GM18951 (cell line): ENCODE results near the gene CD151.

Experiments
- POLR2A ChIP-seq: IDR thresholded peaks from 4 replicates; pipeline ENCODE4 v1.6.1; 2011; ENCODE audit warnings: mild to moderate bottlenecking; ENCODE audit not compliant: insufficient read length, insufficient read depth; ENCODE audit errors: extremely low read depth
- in situ Hi-C: fragments of 300-500 bp; cut with MboI; formaldehyde crosslinking; loops from one replicate; pipeline ENCODE4 v1.12.0; 2022; ENCODE audit warnings: low sequenced_read_pairs, mixed read lengths, inconsistent platforms; ENCODE audit not compliant: unreplicated experiment

CD151 gene

GRCh38 chr11:813456-814096 lies 19.2 kb upstream of the CD151 start:
- peak; percentile 22 for TF ChIP-seq POLR2A
- in situ Hi-C loops = no loop called here

GRCh38 chr11:815675-816432 lies 16.9 kb upstream of the CD151 start:
- in situ Hi-C loops = no loop called here
- TF ChIP-seq POLR2A = peak; percentile 25

- in situ Hi-C loops = no loop called here
- no peak for TF ChIP-seq POLR2A
These were observed 16.3 kb upstream of the CD151 start for GRCh38 chr11:816433-816779.

GRCh38 chr11:818396-819128 lies 14.2 kb upstream of the CD151 start, which contains the start of gene PNPLA2:
Gene PNPLA2 (plus strand): TSS chr11:818914. CDS start chr11:819719, 805 bp downstream.
- in situ Hi-C loops = no loop called here
- no peak for TF ChIP-seq POLR2A

DNA sequence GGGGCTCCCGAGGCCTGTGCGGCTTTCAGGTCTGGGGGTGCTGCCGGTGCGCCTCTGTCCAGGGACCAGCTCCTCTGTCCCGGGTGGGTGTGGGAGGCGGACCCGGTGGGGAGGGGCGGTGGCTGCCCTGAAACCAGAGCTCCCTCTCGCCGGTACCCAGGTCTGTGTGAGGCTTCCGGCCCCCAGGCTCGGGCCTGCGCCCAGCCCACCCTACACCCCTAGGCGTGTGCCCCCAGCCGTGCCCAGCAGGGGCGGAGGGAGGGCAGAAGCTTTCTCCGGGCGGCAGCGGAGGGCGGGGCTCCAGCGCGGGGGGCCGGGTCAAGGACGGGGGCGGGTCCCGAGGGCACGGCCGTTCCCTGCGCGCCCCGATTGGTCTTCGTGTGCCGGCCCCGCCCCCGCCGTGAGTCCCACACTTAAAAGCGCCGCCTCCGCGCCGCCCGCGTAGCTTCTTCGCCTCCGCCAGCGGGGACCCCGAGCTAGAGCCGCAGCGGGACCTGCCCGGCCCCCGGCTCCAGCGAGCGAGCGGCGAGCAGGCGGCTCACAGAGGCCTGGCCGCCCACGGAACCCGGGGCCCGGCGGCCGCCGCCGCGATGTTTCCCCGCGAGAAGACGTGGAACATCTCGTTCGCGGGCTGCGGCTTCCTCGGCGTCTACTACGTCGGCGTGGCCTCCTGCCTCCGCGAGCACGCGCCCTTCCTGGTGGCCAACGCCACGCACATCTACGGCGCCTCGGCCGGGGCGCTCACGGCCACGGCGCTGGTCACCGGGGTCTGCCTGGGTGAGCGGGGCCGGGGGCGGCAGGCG lies 13.4 kb upstream of the CD151 start:
- peak; percentile 95 for TF ChIP-seq POLR2A
- in situ Hi-C loops = no loop called here

- in situ Hi-C loops = no loop called here
- peak; percentile 14 for TF ChIP-seq POLR2A
These were observed 12.7 kb upstream of the CD151 start for GRCh38 chr11:819943-820649.

GRCh38 chr11:820655-821511 lies 11.9 kb upstream of the CD151 start:
- TF ChIP-seq POLR2A = no peak
- in situ Hi-C loops = no loop called here

- TF ChIP-seq POLR2A = no peak
These were observed 11.0 kb upstream of the CD151 start for GRCh38 chr11:821512-822371.

DNA sequence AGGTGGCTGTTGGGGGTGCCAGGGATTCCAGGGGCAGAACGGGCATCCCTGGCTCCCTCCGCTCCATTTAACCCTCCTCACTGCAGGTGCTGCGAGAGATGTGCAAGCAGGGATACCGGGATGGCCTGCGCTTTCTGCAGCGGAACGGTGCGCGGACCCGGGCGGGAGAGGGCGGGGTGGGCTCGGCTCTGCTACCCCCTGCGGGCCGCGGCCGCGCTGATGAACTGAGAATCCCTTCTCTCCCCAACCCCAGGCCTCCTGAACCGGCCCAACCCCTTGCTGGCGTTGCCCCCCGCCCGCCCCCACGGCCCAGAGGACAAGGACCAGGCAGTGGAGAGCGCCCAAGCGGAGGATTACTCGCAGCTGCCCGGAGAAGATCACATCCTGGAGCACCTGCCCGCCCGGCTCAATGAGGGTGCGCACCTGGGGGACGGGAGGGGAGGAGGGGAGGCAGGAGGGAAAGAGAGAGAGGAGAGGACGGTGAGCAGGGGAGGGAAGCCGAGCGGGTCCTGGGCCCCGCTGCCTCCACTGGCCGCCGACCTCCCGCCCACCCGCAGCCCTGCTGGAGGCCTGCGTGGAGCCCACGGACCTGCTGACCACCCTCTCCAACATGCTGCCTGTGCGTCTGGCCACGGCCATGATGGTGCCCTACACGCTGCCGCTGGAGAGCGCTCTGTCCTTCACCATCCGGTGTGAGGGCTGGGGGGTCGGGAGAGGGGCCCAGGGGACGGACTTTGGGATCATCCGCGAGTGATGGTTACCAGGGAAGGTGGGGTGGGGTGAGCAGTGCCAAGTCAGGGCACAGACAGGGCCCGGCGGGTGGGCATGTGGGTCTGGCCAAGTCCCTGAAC lies 9.1 kb upstream of the CD151 start:
- TF ChIP-seq POLR2A = no peak
- in situ Hi-C loops = no loop called here

More at GRCh38 chr11:821512-822371, 11.0 kb upstream of the CD151 start:
- in situ Hi-C loops = no loop called here

DNA sequence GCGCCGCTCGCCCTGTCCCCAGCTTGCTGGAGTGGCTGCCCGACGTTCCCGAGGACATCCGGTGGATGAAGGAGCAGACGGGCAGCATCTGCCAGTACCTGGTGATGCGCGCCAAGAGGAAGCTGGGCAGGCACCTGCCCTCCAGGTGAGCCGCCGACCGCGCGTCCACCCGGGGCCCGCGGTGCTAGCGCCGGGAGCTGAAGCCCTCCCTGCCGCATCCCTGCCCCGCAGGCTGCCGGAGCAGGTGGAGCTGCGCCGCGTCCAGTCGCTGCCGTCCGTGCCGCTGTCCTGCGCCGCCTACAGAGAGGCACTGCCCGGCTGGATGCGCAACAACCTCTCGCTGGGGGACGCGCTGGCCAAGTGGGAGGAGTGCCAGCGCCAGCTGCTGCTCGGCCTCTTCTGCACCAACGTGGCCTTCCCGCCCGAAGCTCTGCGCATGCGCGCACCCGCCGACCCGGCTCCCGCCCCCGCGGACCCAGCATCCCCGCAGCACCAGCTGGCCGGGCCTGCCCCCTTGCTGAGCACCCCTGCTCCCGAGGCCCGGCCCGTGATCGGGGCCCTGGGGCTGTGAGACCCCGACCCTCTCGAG lies 8.4 kb upstream of the CD151 start:
- TF ChIP-seq POLR2A = no peak
- in situ Hi-C loops = no loop called here

GRCh38 chr11:824942-825341 lies 7.8 kb upstream of the CD151 start:
- TF ChIP-seq POLR2A = no peak
- in situ Hi-C loops = no loop called here
